ENCODE results near the gene ICA1. TPM values are rescaled to one million over a fixed set of nuclear protein-coding genes. Genes with fewer than 3 reads are reported as not detected.

Gene ICA1
- total and polyA plus RNA-seq, 2 of the 4 experiments (the other 2 are of a cell fraction), result not detected

GRCh38 chr7:8227261-8227660 lies 34.7 kb downstream of the ICA1 start:
- no peak overlapping the region for H2BK120ac ChIP-seq (ENCODE audit: low read depth, low read length)
- dilution Hi-C loops (cut with HindIII; ENCODE audit: low sequenced_read_pairs, unreplicated experiment) (no loop called here), intact Hi-C loops (cut with micrococcal nuclease) (no loop called here), in situ Hi-C loops (cut with MboI; ENCODE audit: low sequenced_read_pairs) (no loop called here)
- no CpG with 5 or more reads among the region's 3 CpGs for WGBS, 2 experiments (ENCODE audit: extremely low coverage in 2 of 2, insufficient read length in 1 of 2)
- no peak overlapping the region for H4K5ac ChIP-seq (ENCODE audit: low read depth, low read length)
- no peak overlapping the region for H3K4me2 ChIP-seq (ENCODE audit: low read depth, low read length)
- H4K20me1 ChIP-seq (ENCODE audit: insufficient read depth, low read length), result no peaks in the 10 kb centered on the region
- no peaks in the 10 kb centered on the region for H3K27me3 ChIP-seq (ENCODE audit: control insufficient read depth, insufficient read depth, low read length)
- H3K18ac ChIP-seq (ENCODE audit: low read depth, low read length), result no peak overlapping the region
- no peak overlapping the region for H3K9ac ChIP-seq (ENCODE audit: low read depth, low read length)
- H3K14ac ChIP-seq (replicated peaks; ENCODE audit: low read depth, low read length), result no peak overlapping the region
- H3K23ac ChIP-seq (ENCODE audit: low read depth, low read length), result no peak overlapping the region
- ATAC-seq (ENCODE audit: low read depth), result no peak
- no peaks in the 10 kb centered on the region for H3K36me3 ChIP-seq (ENCODE audit: control insufficient read depth, insufficient read depth, low read length)
- H3K4me1 ChIP-seq (ENCODE audit: control insufficient read depth, insufficient read depth, low read length), result no peaks in the 10 kb centered on the region
- DNase-seq, result no peak
- H3K9me3 ChIP-seq (ENCODE audit: control insufficient read depth, insufficient read depth, low read length), result no peaks in the 10 kb centered on the region
- H3K4ac ChIP-seq (ENCODE audit: low read depth, low read length), result no peak overlapping the region
- H2AFZ ChIP-seq (replicated peaks; ENCODE audit: low read length, poor library complexity), result no peak overlapping the region
- ChIA-PET CTCF (no interaction called here), POLR2A (ENCODE audit: unreplicated experiment) (no interaction called here)
- H2AK5ac ChIP-seq (ENCODE audit: low read depth, low read length), result no peak overlapping the region
- no peak overlapping the region for H3K4me3 ChIP-seq (ENCODE audit: insufficient read depth, low read depth, low read length)
- H2BK20ac ChIP-seq (ENCODE audit: low read depth, low read length), result no peak overlapping the region
- H2BK5ac ChIP-seq (ENCODE audit: low read depth, low read length, poor library complexity, severe bottlenecking), result no peak overlapping the region
- BruUV-seq (replicated peaks), result no TSS peak
- H3K9me1 ChIP-seq (ENCODE audit: insufficient read depth, low read length), result no peaks in the 10 kb centered on the region
- H3K27ac ChIP-seq (ENCODE audit: insufficient read depth, low read length), result no peak overlapping the region
- H4K8ac ChIP-seq (ENCODE audit: low read depth in 2 of 2, low read length in 2 of 2), result no peak overlapping the region
- no peak overlapping the region for H4K91ac ChIP-seq (ENCODE audit: insufficient read depth, low read depth, low read length)
- no peak overlapping the region for H3K56ac ChIP-seq (ENCODE audit: extremely low read depth, insufficient read depth, low read length)
- no peak overlapping the region for H2AK9ac ChIP-seq (replicated peaks; ENCODE audit: low read depth, low read length, poor library complexity)
- no peak for TF ChIP-seq BHLHE40 (IDR thresholded peaks at IDR 0.05; ENCODE audit: low read depth, low read length)
- no peak for TF ChIP-seq RFX5 (IDR thresholded peaks at IDR 0.05; ENCODE audit: low read depth, low read length)
- no peak for TF ChIP-seq CEBPB (IDR thresholded peaks at IDR 0.05; ENCODE audit: low read depth, low read length)
- TF ChIP-seq MXI1 (IDR thresholded peaks at IDR 0.05; ENCODE audit: borderline replicate concordance, low read depth, low read length), result no peak
- no peak for TF ChIP-seq RCOR1 (IDR thresholded peaks at IDR 0.05; ENCODE audit: insufficient replicate concordance, low read length)
- TF ChIP-seq SMC3 (IDR thresholded peaks at IDR 0.05; ENCODE audit: low read depth, low read length), result no peak
- no peak for TF ChIP-seq RAD21 (IDR thresholded peaks at IDR 0.05; ENCODE audit: low read length)
- TF ChIP-seq USF2 (IDR thresholded peaks at IDR 0.05; ENCODE audit: low read depth, low read length), result no peak
- no peak for TF ChIP-seq NFE2L2 (IDR thresholded peaks at IDR 0.05; ENCODE audit: low read depth, low read length)
- TF ChIP-seq ELK1 (IDR thresholded peaks at IDR 0.05; ENCODE audit: borderline replicate concordance, low read depth, low read length), result no peak
- no peak for TF ChIP-seq MAZ (IDR thresholded peaks at IDR 0.05; ENCODE audit: borderline replicate concordance, low read depth, low read length)
- TF ChIP-seq POLR2A (IDR thresholded peaks at IDR 0.05; ENCODE audit: low read depth, low read length), result no peak
- no peak for TF ChIP-seq CTCF (conservative IDR thresholded peaks at IDR 0.05; ENCODE audit: low read depth, low read length)
- no peak for TF ChIP-seq MAFK (IDR thresholded peaks at IDR 0.05; ENCODE audit: low read depth, low read length)
- TF ChIP-seq CHD1 (IDR thresholded peaks at IDR 0.05; ENCODE audit: low read depth, low read length), result no peak
- no peak for TF ChIP-seq FOS (IDR thresholded peaks at IDR 0.05; ENCODE audit: low read depth, low read length)
- no peaks in the 10 kb centered on the region for H3K79me1 ChIP-seq (ENCODE audit: low read depth in 1 of 2, low read length in 2 of 2)
- no peak overlapping the region for H2BK15ac ChIP-seq (ENCODE audit: low read depth, low read length)

Data from IMR-90 (cell line).